ENCODE measurements around the gene GALNT10.

The GALNT10 gene

GRCh38 chr5:154465169-154465568 is 274.6 kb downstream of the GALNT10 start:
- Histone ChIP-seq H3K4me1 (ENCODE audit: control insufficient read depth, low read length) (peaks cover 12% of the 10 kb centered on the region), H3K27ac (ENCODE audit: low read depth, low read length) (no peak overlapping the region), H3K4me2 (ENCODE audit: low read length) (no peak overlapping the region), H3K9me2 (replicated peaks; ENCODE audit: control insufficient read depth, low read length) (no peaks in the 10 kb centered on the region), H3K9me3 (ENCODE audit: control insufficient read depth, insufficient read depth, low read length) (no peaks in the 10 kb centered on the region), H3F3A (ENCODE audit: control insufficient read depth, insufficient read depth) (no peaks in the 10 kb centered on the region), H3K79me2 (ENCODE audit: control insufficient read depth, low read length) (no peaks in the 10 kb centered on the region), H4K20me1 (ENCODE audit: control insufficient read depth, insufficient read depth, low read depth, low read length) (no peaks in the 10 kb centered on the region), H3K4me3 (ENCODE audit: low read length) (no peak overlapping the region), H3K27me3 (ENCODE audit: control insufficient read depth, low read length) (peaks cover 4% of the 10 kb centered on the region), H3K36me3 (ENCODE audit: control insufficient read depth, low read length) (no peaks in the 10 kb centered on the region)
- no peak for TF ChIP-seq EZH2phosphoT487 (IDR thresholded peaks at IDR 0.05; ENCODE audit: borderline replicate concordance, low read length)
- TF ChIP-seq CTCF (IDR thresholded peaks at IDR 0.05; ENCODE audit: low read depth, low read length, poor library complexity, severe bottlenecking) = no peak

GRCh38 chr5:154466147-154466546 is 275.6 kb downstream of the GALNT10 start:
- Histone ChIP-seq H3K4me2 (ENCODE audit: low read length) (no peak overlapping the region), H3K79me2 (ENCODE audit: control insufficient read depth, low read length) (no peaks in the 10 kb centered on the region), H3K27ac (ENCODE audit: low read depth, low read length) (no peak overlapping the region), H3K36me3 (ENCODE audit: control insufficient read depth, low read length) (no peaks in the 10 kb centered on the region), H4K20me1 (ENCODE audit: control insufficient read depth, insufficient read depth, low read depth, low read length) (no peaks in the 10 kb centered on the region), H3K9me3 (ENCODE audit: control insufficient read depth, insufficient read depth, low read length) (no peaks in the 10 kb centered on the region), H3K4me3 (ENCODE audit: low read length) (no peak overlapping the region), H3F3A (ENCODE audit: control insufficient read depth, insufficient read depth) (no peaks in the 10 kb centered on the region), H3K9me2 (replicated peaks; ENCODE audit: control insufficient read depth, low read length) (no peaks in the 10 kb centered on the region), H3K4me1 (ENCODE audit: control insufficient read depth, low read length) (peaks cover 3% of the 10 kb centered on the region), H3K27me3 (ENCODE audit: control insufficient read depth, low read length) (peaks cover 14% of the 10 kb centered on the region)
- no peak for TF ChIP-seq CTCF (IDR thresholded peaks at IDR 0.05; ENCODE audit: low read depth, low read length, poor library complexity, severe bottlenecking)
- no peak for TF ChIP-seq EZH2phosphoT487 (IDR thresholded peaks at IDR 0.05; ENCODE audit: borderline replicate concordance, low read length)

- TF ChIP-seq EZH2phosphoT487 (IDR thresholded peaks at IDR 0.05; ENCODE audit: borderline replicate concordance, low read length) (no peak), CTCF (IDR thresholded peaks at IDR 0.05; ENCODE audit: low read depth, low read length, poor library complexity, severe bottlenecking) (no peak)
Observed at GRCh38 chr5:154466671-154467070, 276.1 kb downstream of the GALNT10 start.

More at GRCh38 chr5:154466671-154467070, 276.1 kb downstream of the GALNT10 start:
- no peaks in the 10 kb centered on the region for H3F3A ChIP-seq (ENCODE audit: control insufficient read depth, insufficient read depth)
- no peak overlapping the region for H3K4me2 ChIP-seq (ENCODE audit: low read length)
- no peaks in the 10 kb centered on the region for H4K20me1 ChIP-seq (ENCODE audit: control insufficient read depth, insufficient read depth, low read depth, low read length)
- no peaks in the 10 kb centered on the region for H3K36me3 ChIP-seq (ENCODE audit: control insufficient read depth, low read length)
- H3K9me3 ChIP-seq (ENCODE audit: control insufficient read depth, insufficient read depth, low read length) = no peaks in the 10 kb centered on the region
- no peaks in the 10 kb centered on the region for H3K9me2 ChIP-seq (replicated peaks; ENCODE audit: control insufficient read depth, low read length)
- no peaks in the 10 kb centered on the region for H3K4me1 ChIP-seq (ENCODE audit: control insufficient read depth, low read length)
- H3K79me2 ChIP-seq (ENCODE audit: control insufficient read depth, low read length) = no peaks in the 10 kb centered on the region
- peaks cover 19% of the 10 kb centered on the region for H3K27me3 ChIP-seq (ENCODE audit: control insufficient read depth, low read length)
- no peak overlapping the region for H3K4me3 ChIP-seq (ENCODE audit: low read length)
- no peak overlapping the region for H3K27ac ChIP-seq (ENCODE audit: low read depth, low read length)
